ENCODE measurements around the gene RPS21. TPM values are rescaled to one million over a fixed set of nuclear protein-coding genes. Genes with fewer than 3 reads are reported as not detected.

The RPS21 gene
- total RNA-seq, 1 experiment from 2014 or later, result 4,496 TPM

DNA sequence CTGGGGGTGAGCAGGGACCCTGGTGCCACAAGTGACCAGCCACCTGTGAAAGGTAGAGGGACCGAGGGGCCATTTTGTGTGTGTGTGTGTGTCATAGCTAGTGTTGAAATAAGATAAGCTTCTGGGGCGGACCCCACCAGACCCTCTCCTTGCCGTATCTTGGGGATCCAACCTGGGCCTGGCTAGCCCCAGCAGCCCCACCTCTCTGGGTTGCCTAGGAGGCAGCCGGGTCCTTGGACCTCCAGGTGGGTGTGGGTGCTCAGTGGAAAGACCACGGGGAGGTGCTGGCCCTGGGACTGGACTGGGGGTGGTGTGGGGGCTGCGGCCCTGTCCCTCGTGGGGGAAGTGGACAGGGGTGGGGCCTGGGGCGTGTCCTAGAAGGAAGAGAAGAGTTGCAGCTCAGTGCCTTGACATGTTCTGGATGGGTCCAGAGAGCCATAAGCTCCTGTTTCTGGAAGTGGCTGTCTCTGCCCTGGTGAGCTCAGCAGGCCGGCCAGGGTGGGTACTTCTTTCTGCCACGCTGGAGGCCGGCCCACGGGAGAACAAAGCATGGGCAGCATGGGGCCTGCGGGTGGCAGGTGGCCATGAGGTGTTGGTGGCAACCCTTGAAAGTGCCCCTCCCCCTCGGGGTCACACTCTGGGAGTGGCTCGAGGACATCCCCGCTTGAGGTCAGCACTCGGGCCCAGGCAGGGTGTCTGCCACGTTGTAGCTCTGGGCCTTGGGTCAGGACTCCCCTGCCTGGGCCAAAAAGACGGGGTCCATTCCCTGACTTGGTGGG is 32.0 kb downstream of the RPS21 start:
- H3K27me3 Mint-ChIP-seq (ENCODE audit: insufficient read depth, unreplicated experiment), result no peaks in the 10 kb centered on the region
- no peaks in the 10 kb centered on the region for H3K9me3 ChIP-seq
- intact Hi-C loops (cut with micrococcal nuclease; ENCODE audit: unreplicated experiment), result no loop called here
- no peak for TF ChIP-seq CTCF (IDR thresholded peaks at IDR 0.05; ENCODE audit: insufficient read depth in 1 of 2, low read depth in 1 of 2, low read length in 1 of 2, severe bottlenecking in 1 of 2, unreplicated experiment in 1 of 2)
- H3K27me3 ChIP-seq (replicated peaks; ENCODE audit: control insufficient read depth, insufficient read depth, low read length), result no peaks in the 10 kb centered on the region
- no peaks in the 10 kb centered on the region for H3K9me3 Mint-ChIP-seq (ENCODE audit: unreplicated experiment)
- POLR2A ChIA-PET, result interaction anchor here (0.6 kb wide), 1 partner anchor 21 kb away, joined by 3 read pairs; no protein-coding TSS in a partner anchor
- H3K4me1 Mint-ChIP-seq (ENCODE audit: low read depth, unreplicated experiment), result peaks cover 35% of the 10 kb centered on the region
- H3K36me3 Mint-ChIP-seq (ENCODE audit: insufficient read depth, unreplicated experiment), result peaks cover 64% of the 10 kb centered on the region
- no peak overlapping the region for H3K4me3 ChIP-seq (ENCODE audit: low read depth, low read length)
- peaks cover 10% of the 10 kb centered on the region for H3K36me3 ChIP-seq (ENCODE audit: control insufficient read depth, insufficient read depth, low read length)
- H3K4me1 ChIP-seq, result peaks cover 36% of the 10 kb centered on the region
- CTCF ChIA-PET, result interaction anchor here (0.6 to 1.2 kb wide), 2 partner anchors 9 to 32 kb away, joined by 3 to 4 read pairs; partner anchors contain the start of gene RPS21
- no TSS peak for BruUV-seq (replicated peaks)
- H3K27ac Mint-ChIP-seq (ENCODE audit: unreplicated experiment), result peak overlapping the region; percentile 69
- DNase-seq, result no peak
- no peak overlapping the region for H3K4me3 Mint-ChIP-seq (ENCODE audit: unreplicated experiment)

DNA sequence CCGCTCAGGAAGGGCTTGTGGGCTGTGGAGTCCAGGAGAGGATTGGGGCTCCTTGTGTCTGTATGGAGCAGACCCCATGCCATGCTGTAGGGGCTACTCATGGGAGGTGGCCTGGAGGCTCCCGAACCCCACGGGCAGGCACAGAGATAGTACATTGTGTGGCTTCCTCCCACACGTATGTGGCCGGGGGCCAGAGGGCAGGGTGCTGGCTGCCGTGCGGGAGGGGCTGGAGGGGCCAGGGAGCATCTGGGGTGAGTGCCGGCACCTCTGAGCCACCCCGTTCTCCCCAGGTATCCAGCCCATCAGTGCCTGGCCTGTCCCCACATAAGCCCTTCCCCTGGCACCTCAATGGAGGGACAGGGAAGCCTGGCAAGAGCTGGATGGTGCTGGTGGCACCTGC is 32.9 kb downstream of the RPS21 start:
- CTCF ChIA-PET, result interaction anchor here (0.6 to 1.2 kb wide), 2 partner anchors 10 to 33 kb away, joined by 3 to 4 read pairs; partner anchors contain the start of gene RPS21
- peaks cover 61% of the 10 kb centered on the region for H3K36me3 Mint-ChIP-seq (ENCODE audit: insufficient read depth, unreplicated experiment)

More for the DNA sequence above, 32.9 kb downstream of the RPS21 start:
- Histone ChIP-seq H3K4me3 (ENCODE audit: low read depth, low read length) (no peak overlapping the region), H3K27me3 (replicated peaks; ENCODE audit: control insufficient read depth, insufficient read depth, low read length) (no peaks in the 10 kb centered on the region), H3K4me1 (peaks cover 41% of the 10 kb centered on the region), H3K36me3 (ENCODE audit: control insufficient read depth, insufficient read depth, low read length) (peaks cover 8% of the 10 kb centered on the region), H3K9me3 (no peaks in the 10 kb centered on the region)
- peak overlapping the region; percentile 14 for H3K27ac Mint-ChIP-seq (ENCODE audit: unreplicated experiment)
- DNase-seq, result no peak
- no TSS peak for BruUV-seq (replicated peaks)
- H3K27me3 Mint-ChIP-seq (ENCODE audit: insufficient read depth, unreplicated experiment), result no peaks in the 10 kb centered on the region
- H3K4me1 Mint-ChIP-seq (ENCODE audit: low read depth, unreplicated experiment), result peaks cover 42% of the 10 kb centered on the region
- H3K4me3 Mint-ChIP-seq (ENCODE audit: unreplicated experiment), result no peak overlapping the region
- no peaks in the 10 kb centered on the region for H3K9me3 Mint-ChIP-seq (ENCODE audit: unreplicated experiment)
- no peak for TF ChIP-seq CTCF (IDR thresholded peaks at IDR 0.05; ENCODE audit: insufficient read depth in 1 of 2, low read depth in 1 of 2, low read length in 1 of 2, severe bottlenecking in 1 of 2, unreplicated experiment in 1 of 2)
- POLR2A ChIA-PET, result no interaction called here
- intact Hi-C loops (cut with micrococcal nuclease; ENCODE audit: unreplicated experiment), result no loop called here

Measured in Caco-2 (cell line).